ENCODE data around the gene NOP9. TPM values are rescaled to one million over a fixed set of nuclear protein-coding genes. Genes with fewer than 3 reads are reported as not detected.
A peak's percentile ranks its signal among the peaks of the same experiment; 100 is the strongest.

The NOP9 gene
- total and polyA plus RNA-seq, 2 experiments from 2014 or later: 2.5 to 23.7 TPM

DNA sequence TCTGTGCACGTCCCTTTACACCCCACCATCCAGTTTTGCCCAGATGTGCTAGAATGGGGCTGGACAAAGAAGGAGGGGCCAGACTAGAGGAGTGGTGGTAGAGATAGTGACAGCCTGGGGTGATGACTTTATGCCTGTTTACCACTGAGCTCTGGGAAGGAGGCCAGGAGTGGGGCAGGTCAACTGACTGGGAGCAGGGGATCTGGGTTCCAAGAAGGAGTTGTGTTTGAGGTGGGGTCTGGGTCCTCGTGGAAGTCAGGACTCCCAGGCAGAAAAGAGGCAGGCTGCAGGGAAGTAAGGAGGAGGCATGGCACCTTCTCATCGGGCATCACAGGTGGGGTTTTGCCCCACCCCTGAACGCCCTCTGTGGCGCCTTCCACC is 10.6 kb downstream of the NOP9 start:
- H3K9me2 ChIP-seq (ENCODE audit: insufficient read depth): no peaks in the 10 kb centered on the region
- peaks cover 15% of the 10 kb centered on the region for H3K4me1 ChIP-seq (ENCODE audit: insufficient read depth)
- H3K27ac ChIP-seq: no peak overlapping the region
- peak overlapping the region; percentile 52; the same call in 1 of the 2 replicates for H3K9ac ChIP-seq
- H4K20me1 ChIP-seq (ENCODE audit: insufficient read depth): no peaks in the 10 kb centered on the region
- H3F3A ChIP-seq (ENCODE audit: insufficient read depth): peaks cover 8% of the 10 kb centered on the region; the same call in 1 of the 2 replicates
- no peaks in the 10 kb centered on the region for H3K36me3 ChIP-seq (ENCODE audit: low read depth)
- H3K4me2 ChIP-seq (ENCODE audit: unreplicated experiment): peak overlapping the region; percentile 27
- in situ Hi-C loops (cut with MboI): no loop called here
- WGBS, 2 experiments (ENCODE audit: low coverage in 1 of 2, low lambda C conversion rate in 2 of 2, missing lambda C conversion rate in 2 of 2): 31 to 40% methylated on average over 4 to 5 of the region's 5 CpGs
- no peaks in the 10 kb centered on the region for H3K27me3 ChIP-seq (replicated peaks; ENCODE audit: insufficient read depth)
- H3K9me3 ChIP-seq (ENCODE audit: low read depth): no peaks in the 10 kb centered on the region
- H3K79me2 ChIP-seq (ENCODE audit: insufficient read depth): no peaks in the 10 kb centered on the region
- peak overlapping the region; percentile 59; the same call in 1 of the 2 replicates for H3K4me3 ChIP-seq
- TF ChIP-seq EZH2phosphoT487 (IDR thresholded peaks at IDR 0.05; ENCODE audit: insufficient read depth, low read depth) (no peak), EZH2 (IDR thresholded peaks at IDR 0.05; ENCODE audit: insufficient read depth, poor library complexity, severe bottlenecking) (no peak)
- H2AFZ ChIP-seq: no peak overlapping the region
- no peak for DNase-seq

DNA sequence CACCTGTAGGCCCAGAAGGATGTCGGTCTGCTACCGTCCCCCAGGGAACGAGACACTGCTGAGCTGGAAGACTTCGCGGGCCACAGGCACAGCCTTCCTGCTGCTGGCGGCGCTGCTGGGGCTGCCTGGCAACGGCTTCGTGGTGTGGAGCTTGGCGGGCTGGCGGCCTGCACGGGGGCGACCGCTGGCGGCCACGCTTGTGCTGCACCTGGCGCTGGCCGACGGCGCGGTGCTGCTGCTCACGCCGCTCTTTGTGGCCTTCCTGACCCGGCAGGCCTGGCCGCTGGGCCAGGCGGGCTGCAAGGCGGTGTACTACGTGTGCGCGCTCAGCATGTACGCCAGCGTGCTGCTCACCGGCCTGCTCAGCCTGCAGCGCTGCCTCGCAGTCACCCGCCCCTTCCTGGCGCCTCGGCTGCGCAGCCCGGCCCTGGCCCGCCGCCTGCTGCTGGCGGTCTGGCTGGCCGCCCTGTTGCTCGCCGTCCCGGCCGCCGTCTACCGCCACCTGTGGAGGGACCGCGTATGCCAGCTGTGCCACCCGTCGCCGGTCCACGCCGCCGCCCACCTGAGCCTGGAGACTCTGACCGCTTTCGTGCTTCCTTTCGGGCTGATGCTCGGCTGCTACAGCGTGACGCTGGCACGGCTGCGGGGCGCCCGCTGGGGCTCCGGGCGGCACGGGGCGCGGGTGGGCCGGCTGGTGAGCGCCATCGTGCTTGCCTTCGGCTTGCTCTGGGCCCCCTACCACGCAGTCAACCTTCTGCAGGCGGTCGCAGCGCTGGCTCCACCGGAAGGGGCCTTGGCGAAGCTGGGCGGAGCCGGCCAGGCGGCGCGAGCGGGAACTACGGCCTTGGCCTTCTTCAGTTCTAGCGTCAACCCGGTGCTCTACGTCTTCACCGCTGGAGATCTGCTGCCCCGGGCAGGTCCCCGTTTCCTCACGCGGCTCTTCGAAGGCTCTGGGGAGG is 11.3 kb downstream of the NOP9 start, which contains the start of gene LTB4R:
Gene LTB4R, plus strand, starts transcription at position 857 of the 959 bp plus-strand sequence. CDS start 4,150 bp downstream, outside the sequence.
- 6 to 8% methylated on average over 69 of the region's 99 CpGs for WGBS, 2 experiments (ENCODE audit: low coverage in 1 of 2, low lambda C conversion rate in 2 of 2, missing lambda C conversion rate in 2 of 2)
- Histone ChIP-seq H3K27ac (no peak within 1 kb of the TSS), H3K4me1 (ENCODE audit: insufficient read depth) (peaks cover 15% of the 10 kb centered on the region), H3K9me2 (ENCODE audit: insufficient read depth) (no peaks in the 10 kb centered on the region), H3K4me2 (ENCODE audit: unreplicated experiment) (peak within 1 kb of the TSS; percentile 27), H3K4me3 (peak within 1 kb of the TSS; percentile 59), H3K9ac (peak within 1 kb of the TSS; percentile 52), H3K9me3 (ENCODE audit: low read depth) (no peaks in the 10 kb centered on the region), H2AFZ (peak within 1 kb of the TSS; percentile 66), H3K79me2 (ENCODE audit: insufficient read depth) (no peaks in the 10 kb centered on the region), H3K27me3 (replicated peaks; ENCODE audit: insufficient read depth) (no peaks in the 10 kb centered on the region), H3F3A (ENCODE audit: insufficient read depth) (peaks cover 8% of the 10 kb centered on the region; the same call in 1 of the 2 replicates), H4K20me1 (ENCODE audit: insufficient read depth) (no peaks in the 10 kb centered on the region), H3K36me3 (ENCODE audit: low read depth) (no peaks in the 10 kb centered on the region)
- TF ChIP-seq EZH2 (IDR thresholded peaks at IDR 0.05; ENCODE audit: insufficient read depth, poor library complexity, severe bottlenecking): no peak
- TF ChIP-seq EZH2phosphoT487 (IDR thresholded peaks at IDR 0.05; ENCODE audit: insufficient read depth, low read depth): no peak
- in situ Hi-C loops (cut with MboI): no loop called here
- DNase-seq: peak; percentile 93

DNA sequence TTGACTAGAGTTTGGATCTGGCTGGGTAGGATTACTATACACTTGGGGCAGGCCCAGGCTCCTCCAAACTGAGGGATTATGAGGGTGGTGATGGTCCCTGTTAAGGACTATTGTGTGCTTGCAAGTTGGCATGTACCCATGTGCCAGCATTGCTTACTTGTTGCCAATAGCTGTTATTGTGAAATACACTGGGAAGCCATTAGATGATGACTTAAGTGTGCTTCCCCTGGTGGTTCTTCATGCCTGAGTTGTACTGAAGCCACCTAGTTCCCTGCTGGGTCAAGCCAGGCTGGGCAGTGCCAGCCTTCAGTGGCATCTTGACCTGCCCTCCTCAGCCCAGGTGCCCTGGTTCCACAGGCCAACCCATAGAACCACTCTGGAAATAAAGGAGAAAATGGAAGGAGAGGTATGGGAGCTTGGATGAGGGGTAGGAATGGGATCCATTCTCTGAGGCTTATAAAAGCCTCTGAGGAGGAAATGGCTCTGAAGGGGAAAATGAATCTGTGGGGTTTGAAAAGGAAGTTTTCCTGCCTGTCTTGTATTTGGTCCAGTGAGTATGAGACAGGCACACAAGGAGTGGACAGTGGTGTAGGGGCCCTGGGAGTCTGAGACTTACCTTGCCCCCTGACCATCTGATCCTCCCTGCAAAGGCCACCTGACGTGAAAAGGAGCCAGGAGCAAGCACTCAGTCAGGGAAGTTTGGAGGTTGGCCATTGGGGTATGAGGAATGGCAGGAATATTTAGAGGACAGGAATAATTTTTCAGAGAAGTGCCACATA is 12.4 kb downstream of the NOP9 start:
- peaks cover 12% of the 10 kb centered on the region for H3F3A ChIP-seq (ENCODE audit: insufficient read depth)
- no peaks in the 10 kb centered on the region for H3K27me3 ChIP-seq (replicated peaks; ENCODE audit: insufficient read depth)
- in situ Hi-C loops (cut with MboI): no loop called here
- H3K79me2 ChIP-seq (ENCODE audit: insufficient read depth): no peaks in the 10 kb centered on the region
- peaks cover 22% of the 10 kb centered on the region for H3K4me1 ChIP-seq (ENCODE audit: insufficient read depth)
- WGBS, 2 experiments (ENCODE audit: low coverage in 1 of 2, low lambda C conversion rate in 2 of 2, missing lambda C conversion rate in 2 of 2): 94 to 100% methylated on average over 1 of the region's 1 CpG
- no peaks in the 10 kb centered on the region for H4K20me1 ChIP-seq (ENCODE audit: insufficient read depth)
- H3K4me2 ChIP-seq (ENCODE audit: unreplicated experiment): peak overlapping the region; percentile 27
- DNase-seq: peak; percentile 68
- TF ChIP-seq EZH2phosphoT487 (IDR thresholded peaks at IDR 0.05; ENCODE audit: insufficient read depth, low read depth): no peak
- TF ChIP-seq EZH2 (IDR thresholded peaks at IDR 0.05; ENCODE audit: insufficient read depth, poor library complexity, severe bottlenecking): no peak
- H3K27ac ChIP-seq: no peak overlapping the region
- no peaks in the 10 kb centered on the region for H3K36me3 ChIP-seq (ENCODE audit: low read depth)
- H3K9ac ChIP-seq: 0 out of 2 replicates have a peak overlapping the region, but pooled peaks have one; percentile 52
- peak overlapping the region; percentile 66; the same call in 1 of the 2 replicates for H2AFZ ChIP-seq
- H3K9me2 ChIP-seq (ENCODE audit: insufficient read depth): no peaks in the 10 kb centered on the region
- no peaks in the 10 kb centered on the region for H3K9me3 ChIP-seq (ENCODE audit: low read depth)
- H3K4me3 ChIP-seq: no peak overlapping the region

All from GM23248 (cell line).